GM23248 (cell line): ENCODE data around the gene TRPM2. TPM values are rescaled to one million over a fixed set of nuclear protein-coding genes. Genes with fewer than 3 reads are reported as not detected.
A peak's percentile ranks its signal among the peaks of the same experiment; 100 is the strongest.
"Not testable (repeated sequence)": the region's sequence is repeated elsewhere in the genome, so short reads cannot be mapped to it uniquely, and the experiment has no call there.

Experiments
- DNase-seq: peaks from one replicate; pipeline ENCODE4 v3.0.0-alpha.2; 2015
- H2AFZ ChIP-seq: fragments of 200-600 bp; sonication (generic); 2 replicates; pipeline ENCODE4 v1.6.1; 2016; ENCODE audit warnings: antibody characterized with exemption
- H3F3A ChIP-seq: fragments of 200-600 bp; sonication (generic); 2 replicates; pipeline ENCODE4 v1.6.1; 2016; ENCODE audit warnings: mild to moderate bottlenecking, antibody characterized with exemption, mixed run types; ENCODE audit not compliant: insufficient read depth
- H3K27ac ChIP-seq: fragments of 200-600 bp; sonication (generic); 2 replicates; pipeline ENCODE4 v1.5.1; 2016; ENCODE audit warnings: mild to moderate bottlenecking
- H3K27me3 ChIP-seq: fragments of 200-600 bp; sonication (generic); replicated peaks from 2 replicates; pipeline ENCODE4 v1.6.1; 2016; ENCODE audit warnings: mild to moderate bottlenecking; ENCODE audit not compliant: insufficient read depth
- H3K36me3 ChIP-seq: fragments of 200-600 bp; sonication (generic); 2 replicates; pipeline ENCODE4 v1.6.1; 2016; ENCODE audit warnings: low read depth, mild to moderate bottlenecking
- H3K4me1 ChIP-seq: fragments of 200-600 bp; sonication (generic); 2 replicates; pipeline ENCODE4 v1.6.1; 2016; ENCODE audit warnings: mild to moderate bottlenecking; ENCODE audit not compliant: insufficient read depth
- H3K4me2 ChIP-seq: fragments of 200-600 bp; sonication (generic); one replicate; pipeline ENCODE4 v1.6.1; 2016; ENCODE audit warnings: mild to moderate bottlenecking; ENCODE audit not compliant: unreplicated experiment
- H3K4me3 ChIP-seq: fragments of 200-600 bp; sonication (generic); 2 replicates; pipeline ENCODE4 v1.5.1; 2016; ENCODE audit warnings: mild to moderate bottlenecking
- H3K79me2 ChIP-seq: fragments of 200-600 bp; sonication (generic); 2 replicates; pipeline ENCODE4 v1.6.1; 2016; ENCODE audit warnings: mild to moderate bottlenecking; ENCODE audit not compliant: insufficient read depth
- H3K9ac ChIP-seq: fragments of 200-600 bp; sonication (generic); 2 replicates; pipeline ENCODE4 v1.6.1; 2016; ENCODE audit warnings: mild to moderate bottlenecking
- H3K9me2 ChIP-seq: fragments of 200-600 bp; sonication (generic); 2 replicates; pipeline ENCODE4 v1.6.1; 2016; ENCODE audit warnings: mixed run types, mild to moderate bottlenecking, moderate library complexity; ENCODE audit not compliant: insufficient read depth
- H3K9me3 ChIP-seq: fragments of 200-600 bp; sonication (generic); one replicate; pipeline ENCODE4 v1.6.1; 2017; ENCODE audit warnings: low read depth
- H4K20me1 ChIP-seq: fragments of 200-600 bp; sonication (generic); 2 replicates; pipeline ENCODE4 v1.6.0; 2016; ENCODE audit not compliant: insufficient read depth
- EZH2 ChIP-seq: fragments of 200-600 bp; sonication (generic); IDR thresholded peaks from 2 replicates; pipeline ENCODE4 v1.6.1; 2018; ENCODE audit warnings: antibody characterized with exemption, mild to moderate bottlenecking; ENCODE audit not compliant: insufficient read depth, poor library complexity, severe bottlenecking
- EZH2phosphoT487 ChIP-seq: fragments of 200-600 bp; sonication (generic); IDR thresholded peaks from 2 replicates; pipeline ENCODE4 v1.6.1; 2018; ENCODE audit warnings: antibody characterized with exemption, moderate library complexity, mild to moderate bottlenecking, low read depth; ENCODE audit not compliant: insufficient read depth
- WGBS, 2 experiments: methylation state at CpG; one replicate each; pipeline ENCODE4 v1.1.6; 2015 to 2017; ENCODE audit warnings: low lambda C conversion rate in 2 of 2, low coverage in 1 of 2; ENCODE audit errors: missing lambda C conversion rate in 2 of 2; 5-methylcytosine and 5-hydroxymethylcytosine counted together
- in situ Hi-C: fragments of 300-500 bp; cut with MboI; formaldehyde crosslinking; loops from 2 replicates; pipeline ENCODE4 v1.15.0; 2020
- polyA plus RNA-seq: library from polyadenylated mRNA; unstranded; fragments of >200 nt; fragmentation: Nextera tagmentation; extraction: Ambion mirVana; gene quantifications from 2 replicates; pipeline ENCODE4 v1.2.1, GENCODE V29; 2016
- total RNA-seq: library from RNA; depleted of rRNA; stranded (reverse); fragments of >200 nt; shearing (Covaris generic); gene quantifications from 2 replicates; pipeline ENCODE4 v1.2.3, GENCODE V29; 2014

TRPM2 gene
- total and polyA plus RNA-seq, 2 experiments from 2014 or later, result 0.22 TPM; not detected in 1

DNA sequence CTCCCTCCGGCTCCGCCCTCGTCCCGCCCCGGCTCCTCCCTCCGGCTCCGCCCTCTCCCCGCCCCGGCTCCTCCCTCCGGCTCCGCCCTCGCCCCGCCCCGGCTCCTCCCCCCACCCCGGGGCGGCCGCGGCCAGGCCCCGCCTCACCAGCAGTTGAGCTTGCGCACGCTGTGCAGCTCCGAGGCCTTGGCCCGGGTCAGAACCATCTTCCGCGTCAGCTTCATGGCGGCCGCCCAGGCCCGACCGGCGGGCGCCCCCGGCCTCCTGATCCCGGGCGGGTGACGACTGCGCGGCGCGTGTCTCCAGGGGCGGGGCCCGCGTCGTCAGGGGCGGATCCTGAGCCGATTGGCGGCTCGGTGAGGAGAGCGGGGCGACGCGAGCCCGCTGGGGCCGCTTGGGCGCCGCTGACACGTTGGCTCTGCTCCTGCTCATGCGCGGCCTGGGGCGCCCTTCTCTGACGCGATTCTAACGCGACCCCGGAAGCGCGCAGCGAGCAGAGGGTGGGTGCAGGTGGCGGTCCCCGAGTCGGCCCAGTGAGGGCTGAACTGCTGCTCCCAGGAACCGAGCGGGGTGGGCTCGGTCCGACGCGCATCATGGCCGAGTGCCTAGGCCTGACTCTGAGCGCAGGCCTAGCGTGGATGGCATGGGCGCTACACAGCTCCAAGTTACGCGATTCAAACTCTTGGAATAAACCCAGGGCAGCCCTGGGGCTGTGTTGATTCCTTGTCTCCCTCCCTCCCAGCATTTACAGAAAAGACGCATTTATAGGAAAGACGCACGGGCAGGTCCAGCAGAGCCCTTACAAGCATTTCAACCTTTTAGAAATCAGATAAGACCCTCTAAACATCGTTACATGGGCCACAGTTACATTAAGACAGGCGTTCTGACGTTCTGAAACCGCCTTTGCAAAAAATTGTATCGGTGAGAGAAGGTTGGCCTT is 14.2 kb upstream of the TRPM2 start, which contains the start of gene CFAP410:
CFAP410 (minus strand) TSS at position 420 of the 940 bp plus-strand sequence; CDS start at position 224, 196 bp downstream.
- H3K9me2 ChIP-seq, result no peaks in the 10 kb centered on the region
- peaks cover 20% of the 10 kb centered on the region for H3F3A ChIP-seq
- no peaks in the 10 kb centered on the region for H3K79me2 ChIP-seq
- H3K4me1 ChIP-seq, result peaks cover 11% of the 10 kb centered on the region
- H3K9ac ChIP-seq, result peak within 1 kb of the TSS; percentile 99
- H3K4me2 ChIP-seq, result peak within 1 kb of the TSS; percentile 98
- peak within 1 kb of the TSS; percentile 81 for H2AFZ ChIP-seq
- DNase-seq, result peak; percentile 97
- in situ Hi-C loops, result no loop called here
- H3K27me3 ChIP-seq, result no peaks in the 10 kb centered on the region
- peak within 1 kb of the TSS; percentile 97 for H3K27ac ChIP-seq
- no peak for TF ChIP-seq EZH2
- no peak for TF ChIP-seq EZH2phosphoT487
- no peaks in the 10 kb centered on the region for H3K9me3 ChIP-seq
- H4K20me1 ChIP-seq, result no peaks in the 10 kb centered on the region
- no peaks in the 10 kb centered on the region for H3K36me3 ChIP-seq
- peak within 1 kb of the TSS; percentile 98 for H3K4me3 ChIP-seq
- 1% methylated on average over 65 of the region's 90 CpGs for WGBS, 2 experiments

DNA sequence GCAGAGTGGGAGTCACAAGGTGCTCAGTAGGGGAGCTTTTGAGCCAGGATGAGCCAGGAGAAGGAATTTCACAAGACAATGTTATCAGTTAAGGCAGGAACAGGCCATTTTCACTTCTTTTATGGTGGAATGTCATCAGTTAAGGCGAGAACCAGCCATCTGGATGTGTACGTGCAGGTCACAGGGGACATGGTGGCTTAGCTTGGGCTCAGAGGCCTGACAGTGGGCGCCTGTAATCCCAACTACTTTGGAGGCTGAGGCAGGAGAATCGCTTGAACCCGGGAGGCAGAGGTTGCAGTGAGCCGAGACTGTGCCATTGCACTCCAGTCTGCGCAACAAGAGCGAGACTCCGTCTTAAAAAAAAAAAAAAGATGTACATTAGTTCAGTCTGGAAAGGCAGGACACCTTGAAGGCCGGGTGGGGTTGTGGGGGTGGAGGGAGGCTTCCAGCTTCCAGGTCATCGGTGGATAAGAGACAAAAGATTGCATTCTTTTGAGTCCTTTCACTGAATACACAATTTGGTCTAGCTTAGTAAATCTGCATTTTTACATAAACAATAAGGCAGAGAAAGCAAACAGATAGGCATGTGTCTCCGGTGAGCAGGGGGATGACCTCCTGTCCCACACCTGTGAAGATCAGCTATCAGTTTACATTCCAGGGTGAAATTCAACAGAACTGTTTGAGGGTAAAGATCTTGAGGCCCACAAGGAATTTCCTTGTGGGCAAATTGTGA is 11.5 kb upstream of the TRPM2 start:
- H3K9ac ChIP-seq, H3K79me2 ChIP-seq, H3K4me2 ChIP-seq, H3K27me3 ChIP-seq, H3K9me2 ChIP-seq, in situ Hi-C loops, H4K20me1 ChIP-seq, H3K27ac ChIP-seq, H3K9me3 ChIP-seq, H2AFZ ChIP-seq, H3K36me3 ChIP-seq, H3K4me3 ChIP-seq, DNase-seq: not testable (repeated sequence)
- peaks cover 20% of the 10 kb centered on the region for H3F3A ChIP-seq
- peaks cover 11% of the 10 kb centered on the region for H3K4me1 ChIP-seq
- WGBS, 2 experiments, result 57 to 70% methylated on average over 11 to 12 of the region's 12 CpGs

DNA sequence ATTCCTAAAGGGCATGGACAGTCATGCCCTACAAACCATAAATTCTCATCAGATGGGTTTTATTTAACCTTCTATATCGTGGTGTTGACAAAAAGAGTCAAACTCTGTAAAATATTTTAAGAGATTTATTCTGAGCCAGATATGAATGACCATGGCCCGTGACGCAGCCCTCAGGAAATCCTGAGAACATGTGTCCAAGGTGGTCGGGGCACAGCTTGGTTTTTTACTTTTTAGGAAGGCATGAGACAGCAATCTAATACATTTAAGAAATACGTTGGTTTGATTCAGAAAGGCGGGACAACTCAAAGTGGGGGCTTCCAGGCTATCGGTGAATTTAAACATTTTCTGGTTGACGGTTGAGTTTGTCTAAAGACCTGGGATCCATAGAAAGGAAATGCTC is 10.4 kb upstream of the TRPM2 start:
- H4K20me1 ChIP-seq, result not testable (repeated sequence)

DNA sequence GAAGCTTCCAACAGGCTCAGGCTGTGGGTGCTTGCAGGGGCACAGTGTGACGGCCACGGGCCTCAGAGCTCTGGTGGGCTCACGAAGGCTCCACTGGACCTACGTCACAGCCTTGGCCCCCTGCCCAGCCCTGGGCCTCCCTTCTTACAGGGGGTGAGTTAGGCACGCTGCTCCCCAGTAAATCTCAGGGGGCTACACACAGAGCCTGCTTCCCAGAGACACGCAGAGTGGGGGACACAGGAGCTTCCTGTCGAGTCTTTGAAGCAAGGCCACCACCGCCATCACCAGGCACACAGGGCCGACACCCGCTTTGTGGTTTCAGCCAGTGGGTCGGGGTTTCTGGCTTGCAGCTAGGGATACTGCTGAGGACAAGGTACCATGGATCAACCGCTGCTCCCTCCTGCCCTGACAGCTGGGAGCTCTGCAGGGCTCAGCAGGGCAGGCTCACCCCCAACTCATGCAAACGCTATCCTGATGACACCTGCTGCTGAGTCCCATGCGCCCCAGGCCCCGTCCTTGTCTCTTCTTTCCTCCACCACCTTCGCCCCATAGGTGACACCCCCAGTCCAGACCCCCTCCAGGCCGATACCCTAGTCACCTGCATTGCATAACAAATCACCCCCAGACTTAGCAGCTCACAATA is 8.8 kb upstream of the TRPM2 start:
- Histone ChIP-seq H3K27me3 (peaks cover 12% of the 10 kb centered on the region), H3K4me3 (no peak overlapping the region), H3K9me3 (no peaks in the 10 kb centered on the region), H3K9me2 (no peaks in the 10 kb centered on the region), H2AFZ (no peak overlapping the region), H3K27ac (no peak overlapping the region), H3K9ac (no peak overlapping the region), H3K79me2 (no peaks in the 10 kb centered on the region), H3K4me2 (no peak overlapping the region), H3F3A (peaks cover 4% of the 10 kb centered on the region; the same call in 1 of the 2 replicates), H3K36me3 (no peaks in the 10 kb centered on the region), H3K4me1 (peaks cover 5% of the 10 kb centered on the region), H4K20me1 (no peaks in the 10 kb centered on the region)
- in situ Hi-C loops, result no loop called here
- no peak for DNase-seq
- no peak for TF ChIP-seq EZH2phosphoT487
- no peak for TF ChIP-seq EZH2
- 58 to 63% methylated on average over 16 to 17 of the region's 17 CpGs for WGBS, 2 experiments

More for the DNA sequence above, 10.4 kb upstream of the TRPM2 start:
- H3K9me3 ChIP-seq, H3K79me2 ChIP-seq, H3F3A ChIP-seq, H3K4me2 ChIP-seq, H3K4me1 ChIP-seq, H3K27ac ChIP-seq, in situ Hi-C loops, H3K36me3 ChIP-seq, H3K9me2 ChIP-seq, H3K4me3 ChIP-seq, H2AFZ ChIP-seq, DNase-seq, H3K9ac ChIP-seq, H3K27me3 ChIP-seq: not testable (repeated sequence)
- 63 to 67% methylated on average over 8 of the region's 8 CpGs for whole genome bisulfite sequencing, 2 experiments
